HepG2 (cell line): ENCODE results near the gene PDGFD. TPM values are rescaled to one million over a fixed set of nuclear protein-coding genes. Genes with fewer than 3 reads are reported as not detected.

Experiments
- CC2D1A ChIP-seq: sonication (generic); formaldehyde crosslinking; IDR thresholded peaks from 2 replicates; pipeline ENCODE4 v1.8.1; 2023; ENCODE audit warnings: mild to moderate bottlenecking, missing genetic modification reagents
- ELF3 ChIP-seq: IDR thresholded peaks from 2 replicates; pipeline ENCODE4 v1.6.1; 2016; ENCODE audit warnings: missing genetic modification reagents, missing compliant biosample characterization
- FLYWCH1 ChIP-seq: sonication (generic); formaldehyde crosslinking; IDR thresholded peaks from 2 replicates; pipeline ENCODE4 v1.8.1; 2023; ENCODE audit warnings: mild to moderate bottlenecking, missing genetic modification reagents
- MATR3 ChIP-seq: sonication (generic); formaldehyde crosslinking; IDR thresholded peaks from 2 replicates; pipeline ENCODE4 v1.4.0; 2020; ENCODE audit warnings: missing genetic modification reagents
- PHF8 ChIP-seq: sonication (generic); formaldehyde crosslinking; IDR thresholded peaks from 2 replicates; pipeline ENCODE4 v1.5.0; 2020; ENCODE audit warnings: missing genetic modification reagents
- SALL1 ChIP-seq: sonication (generic); formaldehyde crosslinking; IDR thresholded peaks from 2 replicates; pipeline ENCODE4 v1.8.0; 2022; ENCODE audit warnings: mild to moderate bottlenecking, missing genetic modification reagents
- SKI ChIP-seq: fragments of 450-650 bp; IDR thresholded peaks from one replicate; pipeline ENCODE4 v1.6.1; 2018; ENCODE audit warnings: mild to moderate bottlenecking; ENCODE audit not compliant: partially characterized antibody
- SRSF4 ChIP-seq: fragments of 200-400 bp; formaldehyde crosslinking; IDR thresholded peaks from one replicate; pipeline ENCODE4 v1.6.1; 2018; ENCODE audit warnings: mild to moderate bottlenecking, low read depth, low read length, moderate library complexity; ENCODE audit not compliant: poor library complexity, severe bottlenecking
- SSRP1 ChIP-seq: IDR thresholded peaks from 2 replicates; pipeline ENCODE4 v1.6.1; 2016; ENCODE audit warnings: control low read depth
- ZBTB7B ChIP-seq: sonication (generic); formaldehyde crosslinking; IDR thresholded peaks from 2 replicates; pipeline ENCODE4 v1.4.0; 2020; ENCODE audit warnings: missing genetic modification reagents
- ZFY ChIP-seq: sonication (generic); formaldehyde crosslinking; IDR thresholded peaks from 2 replicates; pipeline ENCODE4 v1.4.0; 2020; ENCODE audit warnings: missing genetic modification reagents
- ZNF274 ChIP-seq: sonication (generic); formaldehyde crosslinking; IDR thresholded peaks from 2 replicates; pipeline ENCODE4 v1.5.1; 2020; ENCODE audit warnings: mild to moderate bottlenecking, missing genetic modification reagents
- ZNF317 ChIP-seq: sonication (generic); formaldehyde crosslinking; IDR thresholded peaks from 2 replicates; pipeline ENCODE4 v1.5.0; 2020; ENCODE audit warnings: mild to moderate bottlenecking, missing genetic modification reagents
- ZNF329 ChIP-seq: sonication (generic); formaldehyde crosslinking; IDR thresholded peaks from 2 replicates; pipeline ENCODE4 v1.9.0; 2021; ENCODE audit warnings: low read depth, mild to moderate bottlenecking, missing genetic modification reagents
- ZNF350 ChIP-seq: sonication (generic); formaldehyde crosslinking; IDR thresholded peaks from 2 replicates; pipeline ENCODE4 v1.4.0; 2020; ENCODE audit warnings: mild to moderate bottlenecking, low read depth, missing genetic modification reagents, borderline replicate concordance
- ZNF432 ChIP-seq: sonication (generic); formaldehyde crosslinking; IDR thresholded peaks from 2 replicates; pipeline ENCODE4 v1.5.0; 2020; ENCODE audit warnings: missing genetic modification reagents, mild to moderate bottlenecking, borderline replicate concordance
- ZNF547 ChIP-seq: sonication (generic); formaldehyde crosslinking; IDR thresholded peaks from 2 replicates; pipeline ENCODE4 v1.5.1; 2020; ENCODE audit warnings: mild to moderate bottlenecking, missing genetic modification reagents
- ZNF607 ChIP-seq: sonication (generic); formaldehyde crosslinking; IDR thresholded peaks from 2 replicates; pipeline ENCODE4 v1.5.1; 2020; ENCODE audit warnings: missing genetic modification reagents, mild to moderate bottlenecking, borderline replicate concordance
- ZNF713 ChIP-seq: sonication (generic); formaldehyde crosslinking; IDR thresholded peaks from 2 replicates; pipeline ENCODE4 v1.4.0; 2020; ENCODE audit warnings: mild to moderate bottlenecking, missing genetic modification reagents
- ZNF788 ChIP-seq: sonication (generic); formaldehyde crosslinking; IDR thresholded peaks from 2 replicates; pipeline ENCODE4 v1.5.0; 2020; ENCODE audit warnings: mild to moderate bottlenecking, missing genetic modification reagents, borderline replicate concordance
- ZSCAN12 ChIP-seq: sonication (generic); formaldehyde crosslinking; IDR thresholded peaks from 2 replicates; pipeline ENCODE4 v1.9.0; 2021; ENCODE audit warnings: mild to moderate bottlenecking, missing genetic modification reagents
- ZSCAN9 ChIP-seq: IDR thresholded peaks from 2 replicates; pipeline ENCODE4 v1.6.1; 2016; ENCODE audit warnings: borderline replicate concordance
- polyA plus RNA-seq, 8 experiments: library from polyadenylated mRNA; depleted of rRNA in 3 of 8; stranded (reverse) in 7 of 8; unstranded in 1 of 8; fragments of >200 nt; fragmentation: Illumina TruSeq in 4 of 8; extraction: Trizol in 4 of 8; gene quantifications; 2 replicates each; pipeline versions ENCODE4 v1.2.1 to v1.2.3, GENCODE V29; 2011 to 2016; ENCODE audit warnings: low read depth in 4 of 8, missing spikeins in 1 of 8, mixed read lengths in 1 of 8; ENCODE audit not compliant: insufficient read depth in 1 of 8
- total RNA-seq, 5 experiments: library from RNA; depleted of rRNA; stranded (reverse); fragments of >200 nt; fragmentation: Illumina TruSeq; extraction: Trizol; gene quantifications; 2 replicates each; pipeline ENCODE4 v1.2.3, GENCODE V29; 2016; ENCODE audit warnings: low read depth in 1 of 5
- TF ChIP-seq, protein P1 (sequence below): sonication (generic); formaldehyde crosslinking; IDR thresholded peaks from 2 replicates; pipeline ENCODE4 v1.5.1; 2020; ENCODE audit warnings: mild to moderate bottlenecking, missing genetic modification reagents, borderline replicate concordance
- TF ChIP-seq, protein P2 (sequence below): sonication (generic); formaldehyde crosslinking; IDR thresholded peaks from 2 replicates; pipeline ENCODE4 v1.4.0; 2020; ENCODE audit warnings: mild to moderate bottlenecking, missing genetic modification reagents
- TF ChIP-seq, protein P3 (sequence below): sonication (generic); formaldehyde crosslinking; IDR thresholded peaks from 2 replicates; pipeline ENCODE4 v1.8.1; 2023; ENCODE audit warnings: mild to moderate bottlenecking, missing genetic modification reagents
- TF ChIP-seq, protein P4 (sequence below), 2 experiments: sonication (generic) in 1 of 2; formaldehyde crosslinking in 1 of 2; IDR thresholded peaks; 2 replicates each; pipeline versions ENCODE4 v1.4.0 to v1.6.1; 2016 to 2020; ENCODE audit warnings: borderline replicate concordance in 1 of 2, low read depth in 1 of 2, mild to moderate bottlenecking in 1 of 2, missing genetic modification reagents in 1 of 2

Gene PDGFD
- total and polyA plus RNA-seq, 2 of the 13 experiments (the other 11 are each of a cell fraction or from before 2014, with no cell fraction given) = 0.09 to 0.29 TPM

DNA sequence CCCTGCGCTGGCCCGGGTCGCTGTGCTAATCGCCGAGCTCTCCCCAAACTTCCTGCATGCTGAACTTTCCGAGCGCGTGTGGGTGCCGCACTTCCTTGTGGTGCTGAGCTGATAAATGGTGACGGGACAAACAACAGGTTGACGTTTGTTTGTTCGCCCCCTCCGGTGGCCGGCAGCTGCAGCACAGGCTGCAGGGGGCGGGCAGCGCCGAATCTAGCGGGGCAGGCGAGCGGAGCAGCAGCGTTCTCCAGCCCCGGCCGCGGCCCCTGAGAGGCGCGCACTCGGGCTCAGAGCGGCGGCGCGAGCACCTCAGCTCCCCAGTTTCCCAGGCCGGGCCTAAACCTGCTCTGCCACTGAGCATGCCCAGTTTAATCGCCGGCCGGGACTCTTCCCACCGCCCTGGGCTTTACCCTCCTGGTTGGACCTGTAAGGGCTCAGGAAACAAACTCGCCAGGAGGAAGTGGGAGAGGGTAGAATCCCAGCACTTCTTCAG lies at the start of gene PDGFD (continued):
- no peak for TF ChIP-seq ZNF274 (CRISPR knock-in tag)
- no peak; the same call in 1 of the 2 replicates for TF ChIP-seq ZNF547
- TF ChIP-seq, protein P1, sequence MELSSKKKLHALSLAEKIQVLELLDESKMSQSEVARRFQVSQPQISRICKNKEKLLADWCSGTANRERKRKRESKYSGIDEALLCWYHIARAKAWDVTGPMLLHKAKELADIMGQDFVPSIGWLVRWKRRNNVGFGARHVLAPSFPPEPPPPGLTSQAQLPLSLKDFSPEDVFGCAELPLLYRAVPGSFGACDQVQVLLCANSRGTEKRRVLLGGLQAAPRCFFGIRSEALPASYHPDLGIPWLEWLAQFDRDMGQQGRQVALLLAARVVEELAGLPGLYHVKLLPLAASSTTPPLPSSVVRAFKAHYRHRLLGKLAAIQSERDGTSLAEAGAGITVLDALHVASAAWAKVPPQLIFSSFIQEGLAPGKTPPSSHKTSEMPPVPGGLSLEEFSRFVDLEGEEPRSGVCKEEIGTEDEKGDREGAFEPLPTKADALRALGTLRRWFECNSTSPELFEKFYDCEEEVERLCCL (CRISPR knock-in tag) = no peak
- peak; percentile 61; the same call in 1 of the 2 replicates for TF ChIP-seq ZFY (CRISPR knock-in tag)
- no peak for TF ChIP-seq CC2D1A (CRISPR knock-in tag)
- TF ChIP-seq MATR3 (CRISPR knock-in tag) = no peak
- TF ChIP-seq, protein P2, sequence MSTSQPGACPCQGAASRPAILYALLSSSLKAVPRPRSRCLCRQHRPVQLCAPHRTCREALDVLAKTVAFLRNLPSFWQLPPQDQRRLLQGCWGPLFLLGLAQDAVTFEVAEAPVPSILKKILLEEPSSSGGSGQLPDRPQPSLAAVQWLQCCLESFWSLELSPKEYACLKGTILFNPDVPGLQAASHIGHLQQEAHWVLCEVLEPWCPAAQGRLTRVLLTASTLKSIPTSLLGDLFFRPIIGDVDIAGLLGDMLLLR (CRISPR knock-in tag) = no peak
- TF ChIP-seq, protein P3, sequence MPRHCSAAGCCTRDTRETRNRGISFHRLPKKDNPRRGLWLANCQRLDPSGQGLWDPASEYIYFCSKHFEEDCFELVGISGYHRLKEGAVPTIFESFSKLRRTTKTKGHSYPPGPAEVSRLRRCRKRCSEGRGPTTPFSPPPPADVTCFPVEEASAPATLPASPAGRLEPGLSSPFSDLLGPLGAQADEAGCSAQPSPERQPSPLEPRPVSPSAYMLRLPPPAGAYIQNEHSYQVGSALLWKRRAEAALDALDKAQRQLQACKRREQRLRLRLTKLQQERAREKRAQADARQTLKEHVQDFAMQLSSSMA = no peak
- TF ChIP-seq SKI = no peak
- no peak for TF ChIP-seq ZNF329 (CRISPR knock-in tag)
- TF ChIP-seq SALL1 (CRISPR knock-in tag) = no peak
- TF ChIP-seq PHF8 = no peak
- TF ChIP-seq ZNF713 (CRISPR knock-in tag) = no peak
- no peak for TF ChIP-seq ZNF788 (CRISPR knock-in tag)
- no peak for TF ChIP-seq SSRP1 (CRISPR knock-in tag)
- TF ChIP-seq ZNF317 (CRISPR knock-in tag) = no peak
- no peak for TF ChIP-seq ZNF607 (CRISPR knock-in tag)
- TF ChIP-seq FLYWCH1 = no peak
- TF ChIP-seq, protein P4, sequence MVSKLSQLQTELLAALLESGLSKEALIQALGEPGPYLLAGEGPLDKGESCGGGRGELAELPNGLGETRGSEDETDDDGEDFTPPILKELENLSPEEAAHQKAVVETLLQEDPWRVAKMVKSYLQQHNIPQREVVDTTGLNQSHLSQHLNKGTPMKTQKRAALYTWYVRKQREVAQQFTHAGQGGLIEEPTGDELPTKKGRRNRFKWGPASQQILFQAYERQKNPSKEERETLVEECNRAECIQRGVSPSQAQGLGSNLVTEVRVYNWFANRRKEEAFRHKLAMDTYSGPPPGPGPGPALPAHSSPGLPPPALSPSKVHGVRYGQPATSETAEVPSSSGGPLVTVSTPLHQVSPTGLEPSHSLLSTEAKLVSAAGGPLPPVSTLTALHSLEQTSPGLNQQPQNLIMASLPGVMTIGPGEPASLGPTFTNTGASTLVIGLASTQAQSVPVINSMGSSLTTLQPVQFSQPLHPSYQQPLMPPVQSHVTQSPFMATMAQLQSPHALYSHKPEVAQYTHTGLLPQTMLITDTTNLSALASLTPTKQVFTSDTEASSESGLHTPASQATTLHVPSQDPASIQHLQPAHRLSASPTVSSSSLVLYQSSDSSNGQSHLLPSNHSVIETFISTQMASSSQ (IDR thresholded peaks at IDR 0.05; ENCODE audit: low read depth) = no peak
- TF ChIP-seq, protein P4 (CRISPR knock-in tag; IDR thresholded peaks at IDR 0.05; ENCODE audit: borderline replicate concordance) = no peak; the same call in 1 of the 2 replicates
- no peak for TF ChIP-seq ZSCAN9 (CRISPR knock-in tag)
- TF ChIP-seq ELF3 (CRISPR knock-in tag) = peak; percentile 61
- no peak for TF ChIP-seq ZSCAN12 (CRISPR knock-in tag)
- TF ChIP-seq ZBTB7B (CRISPR knock-in tag) = peak; percentile 53; the same call in 1 of the 2 replicates
- TF ChIP-seq ZNF350 (CRISPR knock-in tag) = 0 out of 2 replicates have a peak, but pooled peaks have one; percentile 28
- TF ChIP-seq ZNF432 (CRISPR knock-in tag) = no peak
- TF ChIP-seq SRSF4 = no peak
